K562 (cell line): ENCODE measurements around the gene KIAA0513.

Experiments used
- BMI1 ChIP-seq: fragments of 150-350 bp; IDR thresholded peaks from 2 replicates; pipeline ENCODE4 v1.6.1; 2014; ENCODE audit warnings: low read length
- CHD7 ChIP-seq: fragments of 200-600 bp; sonication (generic); IDR thresholded peaks from one replicate; pipeline ENCODE4 v1.6.1; 2012; ENCODE audit warnings: mild to moderate bottlenecking, low read depth, low read length, inconsistent platforms
- CTCF ChIP-seq, 3 experiments: IDR thresholded peaks in 2 of 3; conservative IDR thresholded peaks in 1 of 3; 2 replicates each; pipeline ENCODE4 v1.5.1; 2011 to 2012; ENCODE audit warnings: low read length in 3 of 3, mild to moderate bottlenecking in 3 of 3, control low read depth in 2 of 3, improper control_type of control experiment in 1 of 3, inconsistent platforms in 1 of 3, low read depth in 1 of 3, mixed read lengths in 1 of 3, moderate library complexity in 1 of 3; ENCODE audit not compliant: insufficient read depth in 2 of 3
- DPF2 ChIP-seq: fragments of 450-650 bp; IDR thresholded peaks from 2 replicates; pipeline ENCODE4 v1.6.1; 2016
- EZH2 ChIP-seq: IDR thresholded peaks from 2 replicates; pipeline ENCODE4 v1.6.1; 2012; ENCODE audit warnings: low read depth, mild to moderate bottlenecking, inconsistent platforms, low read length, borderline replicate concordance
- NFIC ChIP-seq: fragments of 450-650 bp; IDR thresholded peaks from 2 replicates; pipeline ENCODE4 v1.6.1; 2017; ENCODE audit warnings: mild to moderate bottlenecking, inconsistent platforms
- PYGO2 ChIP-seq: fragments of 450-650 bp; IDR thresholded peaks from 2 replicates; pipeline ENCODE4 v1.6.1; 2016; ENCODE audit warnings: mild to moderate bottlenecking, missing genetic modification characterization, moderate library complexity, missing compliant biosample characterization
- RBM15 ChIP-seq: fragments of 200-400 bp; formaldehyde crosslinking; IDR thresholded peaks from 2 replicates; pipeline ENCODE4 v1.6.1; 2018; ENCODE audit warnings: mild to moderate bottlenecking, low read length, moderate library complexity; ENCODE audit not compliant: insufficient read depth
- RFX5 ChIP-seq: IDR thresholded peaks from 2 replicates; pipeline ENCODE4 v1.6.1; 2011; ENCODE audit warnings: low read depth, mild to moderate bottlenecking, improper control_type of control experiment, low read length
- YY1 ChIP-seq, 3 experiments: IDR thresholded peaks; 2 replicates each; pipeline ENCODE4 v1.6.1; 2011; ENCODE audit warnings: low read length in 2 of 3, mild to moderate bottlenecking in 2 of 3, moderate library complexity in 2 of 3, borderline replicate concordance in 1 of 3, control low read depth in 1 of 3, low read depth in 1 of 3; ENCODE audit not compliant: insufficient read depth in 3 of 3, insufficient replicate concordance in 2 of 3, control insufficient read depth in 1 of 3, insufficient read length in 1 of 3; ENCODE audit errors: extremely low read depth in 1 of 3
- TF ChIP-seq, protein P1 (sequence below), 2 experiments: fragments of 150-350 bp in 1 of 2; IDR thresholded peaks; 2 replicates each; pipeline ENCODE4 v1.6.1; 2012 to 2016; ENCODE audit warnings: low read depth in 2 of 2, low read length in 2 of 2, mild to moderate bottlenecking in 1 of 2, moderate library complexity in 1 of 2

DNA sequence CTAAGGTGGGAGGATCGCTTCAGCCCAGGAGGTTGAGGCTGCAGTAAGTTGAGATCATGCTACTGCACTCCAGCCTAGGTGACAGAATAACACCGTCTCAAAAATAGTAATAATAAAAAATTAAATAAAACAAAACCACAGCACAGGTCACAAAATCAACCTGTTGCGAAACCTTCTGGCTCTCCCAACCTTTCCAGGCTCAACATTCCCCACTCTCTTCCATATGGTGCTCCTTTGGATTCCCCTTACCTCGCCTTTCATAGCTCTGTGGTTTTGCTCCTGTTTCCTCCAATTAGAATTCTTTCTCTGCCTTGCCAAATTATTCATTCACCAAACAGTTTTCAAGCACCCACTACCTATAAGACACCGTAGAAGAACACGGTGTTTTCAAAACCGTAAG is 21.0 kb upstream of the KIAA0513 start:
- TF ChIP-seq CHD7, result no peak
- TF ChIP-seq CTCF (IDR thresholded peaks at IDR 0.05 in 2 of 3, conservative IDR thresholded peaks at IDR 0.05 in 1 of 3; ENCODE audit: insufficient read depth in 2 of 3, low read depth in 1 of 3, low read length in 3 of 3), result no peak
- no peak for TF ChIP-seq PYGO2 (tag)
- no peak for TF ChIP-seq RFX5
- no peak for TF ChIP-seq DPF2
- TF ChIP-seq NFIC, result no peak
- no peak for TF ChIP-seq BMI1
- no peak for TF ChIP-seq RBM15
- TF ChIP-seq, protein P1, sequence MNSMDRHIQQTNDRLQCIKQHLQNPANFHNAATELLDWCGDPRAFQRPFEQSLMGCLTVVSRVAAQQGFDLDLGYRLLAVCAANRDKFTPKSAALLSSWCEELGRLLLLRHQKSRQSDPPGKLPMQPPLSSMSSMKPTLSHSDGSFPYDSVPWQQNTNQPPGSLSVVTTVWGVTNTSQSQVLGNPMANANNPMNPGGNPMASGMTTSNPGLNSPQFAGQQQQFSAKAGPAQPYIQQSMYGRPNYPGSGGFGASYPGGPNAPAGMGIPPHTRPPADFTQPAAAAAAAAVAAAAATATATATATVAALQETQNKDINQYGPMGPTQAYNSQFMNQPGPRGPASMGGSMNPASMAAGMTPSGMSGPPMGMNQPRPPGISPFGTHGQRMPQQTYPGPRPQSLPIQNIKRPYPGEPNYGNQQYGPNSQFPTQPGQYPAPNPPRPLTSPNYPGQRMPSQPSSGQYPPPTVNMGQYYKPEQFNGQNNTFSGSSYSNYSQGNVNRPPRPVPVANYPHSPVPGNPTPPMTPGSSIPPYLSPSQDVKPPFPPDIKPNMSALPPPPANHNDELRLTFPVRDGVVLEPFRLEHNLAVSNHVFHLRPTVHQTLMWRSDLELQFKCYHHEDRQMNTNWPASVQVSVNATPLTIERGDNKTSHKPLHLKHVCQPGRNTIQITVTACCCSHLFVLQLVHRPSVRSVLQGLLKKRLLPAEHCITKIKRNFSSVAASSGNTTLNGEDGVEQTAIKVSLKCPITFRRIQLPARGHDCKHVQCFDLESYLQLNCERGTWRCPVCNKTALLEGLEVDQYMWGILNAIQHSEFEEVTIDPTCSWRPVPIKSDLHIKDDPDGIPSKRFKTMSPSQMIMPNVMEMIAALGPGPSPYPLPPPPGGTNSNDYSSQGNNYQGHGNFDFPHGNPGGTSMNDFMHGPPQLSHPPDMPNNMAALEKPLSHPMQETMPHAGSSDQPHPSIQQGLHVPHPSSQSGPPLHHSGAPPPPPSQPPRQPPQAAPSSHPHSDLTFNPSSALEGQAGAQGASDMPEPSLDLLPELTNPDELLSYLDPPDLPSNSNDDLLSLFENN (IDR thresholded peaks at IDR 0.05; ENCODE audit: low read depth in 2 of 2, low read length in 2 of 2), result no peak
- TF ChIP-seq EZH2, result no peak
- no peak for TF ChIP-seq YY1 (IDR thresholded peaks at IDR 0.05; ENCODE audit: borderline replicate concordance in 1 of 3, control insufficient read depth in 1 of 3, extremely low read depth in 1 of 3, insufficient read depth in 3 of 3, insufficient read length in 1 of 3, insufficient replicate concordance in 2 of 3, low read depth in 1 of 3, low read length in 2 of 3)
